DOHH2 (cell line): ENCODE data around the gene GRK7.

Experiments
- CTCF ChIP-seq: fragments of 200-600 bp; sonication (generic); IDR thresholded peaks from one replicate; pipeline ENCODE4 v1.5.1; 2014; ENCODE audit warnings: antibody characterized with exemption, mild to moderate bottlenecking, low read depth, low read length; ENCODE audit not compliant: poor library complexity, severe bottlenecking
- EZH2phosphoT487 ChIP-seq: fragments of 200-600 bp; sonication (generic); IDR thresholded peaks from 2 replicates; pipeline ENCODE4 v1.6.1; 2017; ENCODE audit warnings: borderline replicate concordance, mild to moderate bottlenecking, antibody characterized with exemption, low read length, moderate library complexity, mixed read lengths

- TF ChIP-seq EZH2phosphoT487, result no peak
- TF ChIP-seq CTCF, result no peak
Measured at GRCh38 chr3:141763088-141763750, at the start of gene GRK7.
